GM19023 (cell line): ENCODE data around the gene SHISA4.
"Not testable (repeated sequence)": the region's sequence is repeated elsewhere in the genome, so short reads cannot be mapped to it uniquely, and the experiment has no call there.

ENCODE experiments used
- ATAC-seq: cut with Tn5 transposase; IDR thresholded peaks from one replicate; pipeline ENCODE4 v1.9.1; 2021; ENCODE audit warnings: mild to moderate bottlenecking, moderate library complexity; ENCODE audit not compliant: unreplicated experiment

Gene SHISA4

GRCh38 chr1:201898240-201898894 is 9.7 kb downstream of the SHISA4 start:
- no peak for ATAC-seq

GRCh38 chr1:201898992-201899391 is 10.3 kb downstream of the SHISA4 start:
- no peak for ATAC-seq

GRCh38 chr1:201899683-201900429 is 11.2 kb downstream of the SHISA4 start:
- ATAC-seq: no peak

GRCh38 chr1:201900476-201900875 is 11.8 kb downstream of the SHISA4 start:
- no peak for ATAC-seq

- ATAC-seq: not testable (repeated sequence)
These were observed 12.3 kb downstream of the SHISA4 start for GRCh38 chr1:201901036-201901435.

GRCh38 chr1:201902198-201902597 is 13.5 kb downstream of the SHISA4 start:
- no peak for ATAC-seq

- ATAC-seq: no peak
These were observed 14.4 kb downstream of the SHISA4 start for GRCh38 chr1:201903135-201903534.

- ATAC-seq: no peak
These were observed 15.9 kb downstream of the SHISA4 start for GRCh38 chr1:201904579-201904978.

GRCh38 chr1:201905234-201905890 is 16.7 kb downstream of the SHISA4 start:
- ATAC-seq: no peak

GRCh38 chr1:201906336-201906735 is 17.6 kb downstream of the SHISA4 start:
- ATAC-seq: no peak

- ATAC-seq: no peak
These were observed 18.9 kb downstream of the SHISA4 start for GRCh38 chr1:201907621-201908020.

- ATAC-seq: no peak
These were observed 23.3 kb downstream of the SHISA4 start for GRCh38 chr1:201911826-201912571.

- ATAC-seq: no peak
These were observed 24.1 kb downstream of the SHISA4 start for GRCh38 chr1:201912832-201913231.

GRCh38 chr1:201914456-201915235 is 25.9 kb downstream of the SHISA4 start:
- no peak for ATAC-seq

- no peak for ATAC-seq
These were observed 28.1 kb downstream of the SHISA4 start for GRCh38 chr1:201916649-201917249.

GRCh38 chr1:201917362-201918033 is 28.8 kb downstream of the SHISA4 start:
- ATAC-seq: no peak

- no peak for ATAC-seq
These were observed 29.6 kb downstream of the SHISA4 start for GRCh38 chr1:201918343-201918742.

- no peak for ATAC-seq
These were observed 33.4 kb downstream of the SHISA4 start for GRCh38 chr1:201921952-201922558.

GRCh38 chr1:201925301-201925567 is 36.5 kb downstream of the SHISA4 start:
- no peak for ATAC-seq
